Gastroesophageal sphincter (tissue), 4 donors: ENCODE measurements around the gene ARRDC1. TPM values are rescaled to one million over a fixed set of nuclear protein-coding genes. Genes with fewer than 3 reads are reported as not detected.

ENCODE experiments used
- ATAC-seq: fragments of 150-250 bp; one replicate; pipeline ENCODE4 v1.9.1; 2016; ENCODE audit warnings: mild to moderate bottlenecking, moderate library complexity
- H3K27ac ChIP-seq, 4 donors: fragments of 200-600 bp; sonication (generic) in 3 of 4; 1 replicate in 3 of 4; 2 replicates in 1 of 4; pipeline ENCODE4 v1.5.1; 2016 to 2019
- H3K27me3 ChIP-seq: fragments of 200-600 bp; sonication (generic); one replicate; pipeline ENCODE4 v1.5.1; 2019
- H3K36me3 ChIP-seq, 2 donors: fragments of 200-600 bp; sonication (generic); one replicate each; pipeline ENCODE4 v1.5.1; 2019; ENCODE audit warnings: control low read depth in 1 of 2
- H3K4me1 ChIP-seq, 3 donors: fragments of 200-600 bp; sonication (generic); 1 replicate in 2 of 3; 2 replicates in 1 of 3; pipeline ENCODE4 v1.5.1; 2016 to 2019; ENCODE audit warnings: control low read depth in 2 of 3
- H3K4me3 ChIP-seq, 2 donors: fragments of 200-600 bp; sonication (generic); one replicate each; pipeline ENCODE4 v1.5.1; 2019; ENCODE audit warnings: mild to moderate bottlenecking in 1 of 2, moderate library complexity in 1 of 2
- H3K9me3 ChIP-seq, 3 donors: fragments of 200-600 bp; sonication (generic); one replicate each; pipeline ENCODE4 v1.5.1; 2017 to 2019; ENCODE audit warnings: control low read depth in 2 of 3
- CTCF ChIP-seq, 4 experiments: fragments of 200-600 bp in 2 of 4; fragments of 450-650 bp in 2 of 4; sonication (generic) in 1 of 4; IDR thresholded peaks; one replicate each; pipeline ENCODE4 v1.5.1; 2017 to 2019; ENCODE audit warnings: antibody characterized with exemption in 4 of 4, mild to moderate bottlenecking in 2 of 4, moderate library complexity in 2 of 4
- EP300 ChIP-seq: sonication (generic); formaldehyde crosslinking; IDR thresholded peaks from one replicate; pipeline ENCODE4 v1.6.1; 2017; ENCODE audit warnings: antibody characterized with exemption, mild to moderate bottlenecking
- POLR2A ChIP-seq, 2 donors: fragments of 450-650 bp; IDR thresholded peaks; one replicate each; pipeline ENCODE4 v1.6.1; 2017; ENCODE audit warnings: antibody characterized with exemption in 2 of 2, mild to moderate bottlenecking in 2 of 2, moderate library complexity in 1 of 2
- POLR2AphosphoS5 ChIP-seq: sonication (generic); formaldehyde crosslinking; IDR thresholded peaks from one replicate; pipeline ENCODE4 v1.6.1; 2017; ENCODE audit warnings: antibody characterized with exemption
- WGBS, 2 donors: methylation state at CpG; one replicate each; pipeline ENCODE4 v1.1.5; 2018; ENCODE audit warnings: low coverage in 1 of 2; 5-methylcytosine and 5-hydroxymethylcytosine counted together
- total RNA-seq, 4 donors: library from RNA; depleted of rRNA; stranded (reverse); fragments of >200 nt; gene quantifications; one replicate each; pipeline ENCODE4 v1.1.0, GENCODE V29; 2016

ARRDC1 gene
- total RNA-seq, 4 donors from 2014 or later = 16.0 to 25.1 (median 21.9) TPM

- 81 to 90% methylated on average over 2 of the region's 2 CpGs for WGBS, 2 donors
- no peak for TF ChIP-seq EP300
- no peak for ATAC-seq
Observed at GRCh38 chr9:137648396-137648795, 42.9 kb downstream of the ARRDC1 start.

DNA sequence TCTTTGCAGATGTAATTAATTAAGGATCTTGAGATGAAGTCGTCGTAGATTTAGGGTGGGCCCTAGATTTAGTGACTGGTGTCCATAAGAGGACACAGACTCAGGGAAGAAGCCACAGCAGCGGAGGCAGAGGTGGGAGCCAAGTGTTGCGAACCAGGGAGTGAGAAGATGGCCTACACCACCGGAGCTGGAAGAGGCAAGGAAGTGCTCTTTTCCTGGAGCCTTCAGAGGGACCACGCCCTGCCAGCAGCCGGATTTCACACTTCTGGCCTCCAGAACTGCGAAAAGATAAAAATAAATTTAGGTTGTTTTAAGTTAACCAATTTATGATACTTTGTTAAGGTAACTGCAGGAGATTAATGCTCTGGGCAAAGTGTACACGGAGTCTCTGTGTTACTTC, 44.1 kb downstream of the ARRDC1 start:
- 76 to 81% methylated on average over 8 to 9 of the region's 9 CpGs for WGBS, 2 donors
- H3K4me3 ChIP-seq = no peak overlapping the region
- ATAC-seq = no peak
- H3K27me3 ChIP-seq = no peaks in the 10 kb centered on the region
- peaks cover 0 to 44% of the 10 kb centered on the region in 2 donors for H3K36me3 ChIP-seq
- H3K27ac ChIP-seq = no peak overlapping the region
- no peaks in the 10 kb centered on the region for H3K9me3 ChIP-seq
- peaks cover 0 to 10% (median 0%) of the 10 kb centered on the region in 3 donors for H3K4me1 ChIP-seq
- TF ChIP-seq POLR2AphosphoS5 = no peak
- no peak for TF ChIP-seq EP300
- TF ChIP-seq POLR2A (IDR thresholded peaks at IDR 0.05) = no peak
- TF ChIP-seq CTCF (IDR thresholded peaks at IDR 0.05) = no peak

More at GRCh38 chr9:137648396-137648795, 42.9 kb downstream of the ARRDC1 start:
- Histone ChIP-seq H3K4me3 (no peak overlapping the region), H3K27me3 (no peaks in the 10 kb centered on the region), H3K36me3 (peaks cover 0 to 44% of the 10 kb centered on the region in 2 donors), H3K4me1 (peaks cover 0 to 10% (median 0%) of the 10 kb centered on the region in 3 donors), H3K27ac (no peak overlapping the region), H3K9me3 (no peaks in the 10 kb centered on the region)

GRCh38 chr9:137650259-137650658, 44.8 kb downstream of the ARRDC1 start:
- peaks cover 0 to 52% of the 10 kb centered on the region in 2 donors for H3K36me3 ChIP-seq
- TF ChIP-seq EP300 (no peak), POLR2A (IDR thresholded peaks at IDR 0.05) (no peak), POLR2AphosphoS5 (no peak), CTCF (IDR thresholded peaks at IDR 0.05) (no peak)
- H3K27me3 ChIP-seq = no peaks in the 10 kb centered on the region
- 92 to 100% methylated on average over 1 to 2 of the region's 2 CpGs for WGBS, 2 donors
- no peak for ATAC-seq
- peaks cover 0 to 10% (median 0%) of the 10 kb centered on the region in 3 donors for H3K4me1 ChIP-seq
- H3K4me3 ChIP-seq = no peak overlapping the region
- H3K27ac ChIP-seq = no peak overlapping the region
- no peaks in the 10 kb centered on the region for H3K9me3 ChIP-seq

GRCh38 chr9:137650779-137651178, 45.3 kb downstream of the ARRDC1 start:
- Histone ChIP-seq H3K4me1 (peaks cover 0 to 9% (median 0%) of the 10 kb centered on the region in 3 donors), H3K27ac (no peak overlapping the region), H3K27me3 (no peaks in the 10 kb centered on the region), H3K9me3 (no peaks in the 10 kb centered on the region), H3K4me3 (no peak overlapping the region), H3K36me3 (peaks cover 0 to 57% of the 10 kb centered on the region in 2 donors)
- TF ChIP-seq POLR2A (IDR thresholded peaks at IDR 0.05) (no peak), POLR2AphosphoS5 (no peak), CTCF (IDR thresholded peaks at IDR 0.05) (no peak), EP300 (no peak)
- ATAC-seq = no peak
- WGBS, 2 donors = 95 to 96% methylated on average over 4 to 7 of the region's 7 CpGs

GRCh38 chr9:137656416-137656815, 50.9 kb downstream of the ARRDC1 start:
- no peaks in the 10 kb centered on the region for H3K9me3 ChIP-seq
- peaks cover 0 to 36% of the 10 kb centered on the region in 2 donors for H3K36me3 ChIP-seq
- H3K4me1 ChIP-seq = peaks cover 0 to 12% (median 0%) of the 10 kb centered on the region in 3 donors
- no peak for ATAC-seq
- H3K4me3 ChIP-seq = no peak overlapping the region
- no peaks in the 10 kb centered on the region for H3K27me3 ChIP-seq
- TF ChIP-seq POLR2A (IDR thresholded peaks at IDR 0.05) (no peak), CTCF (IDR thresholded peaks at IDR 0.05) (no peak), POLR2AphosphoS5 (no peak), EP300 (no peak)
- WGBS, 2 donors = 91 to 95% methylated on average over 5 to 6 of the region's 6 CpGs
- no peak overlapping the region for H3K27ac ChIP-seq
